ENCODE results near the gene USP6NL.

The USP6NL gene

GRCh38 chr10:11475831-11476434 lies 135.5 kb downstream of the USP6NL start:
- Histone ChIP-seq H3K4me1 (ENCODE audit: control insufficient read depth in 1 of 2, insufficient read depth in 2 of 2, low read length in 2 of 2) (no peaks in the 10 kb centered on the region), H3K9ac (ENCODE audit: low read depth in 1 of 2, low read length in 2 of 2) (no peak overlapping the region), H3K27ac (ENCODE audit: low read depth, low read length) (no peak overlapping the region), H3K4me3 (ENCODE audit: low read depth in 1 of 2, low read length in 2 of 2) (no peak overlapping the region), H3K9me3 (ENCODE audit: control insufficient read depth in 1 of 2, low read length in 2 of 2) (no peaks in the 10 kb centered on the region), H3K27me3 (ENCODE audit: control insufficient read depth in 1 of 2, insufficient read depth in 2 of 2, low read length in 2 of 2) (no peaks in the 10 kb centered on the region), H3K36me3 (ENCODE audit: control insufficient read depth in 1 of 2, insufficient read depth in 2 of 2, low read length in 2 of 2) (peaks cover 2 to 6% of the 10 kb centered on the region in 2 donors)

DNA sequence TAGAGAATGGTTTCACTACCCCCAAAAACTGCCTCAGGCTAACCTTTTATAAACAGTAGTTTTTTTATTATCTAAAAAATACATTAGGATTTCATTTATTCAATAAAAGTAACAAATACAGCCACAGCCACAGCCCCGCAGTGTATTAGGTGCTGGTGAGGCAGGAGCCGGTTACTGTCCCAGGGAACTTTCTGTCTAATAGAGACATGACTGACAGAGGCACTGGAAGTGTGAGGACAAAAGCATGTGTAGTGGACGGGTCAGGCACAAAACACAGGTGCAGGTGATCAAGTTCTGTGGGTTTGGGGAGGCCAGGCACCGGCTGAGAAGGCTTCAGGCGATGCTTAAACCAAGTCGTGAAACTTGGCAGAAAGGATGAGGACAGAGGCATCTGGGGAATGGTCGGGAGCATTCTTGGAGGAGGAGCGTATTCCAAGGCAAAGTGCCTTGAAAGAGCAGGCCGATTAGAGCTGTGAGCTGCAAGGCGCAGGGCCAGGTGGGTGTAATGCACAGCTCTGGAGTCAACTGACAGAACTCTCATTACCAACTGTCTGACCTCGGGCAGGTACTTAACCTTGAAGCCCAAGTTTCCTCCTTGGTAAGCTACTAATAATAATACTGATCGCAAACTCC lies 138.2 kb downstream of the USP6NL start:
- Histone ChIP-seq H3K36me3 (ENCODE audit: control insufficient read depth in 1 of 2, insufficient read depth in 2 of 2, low read length in 2 of 2) (peaks cover 0 to 15% of the 10 kb centered on the region in 2 donors), H3K4me1 (ENCODE audit: control insufficient read depth in 1 of 2, insufficient read depth in 2 of 2, low read length in 2 of 2) (no peaks in the 10 kb centered on the region), H3K27me3 (ENCODE audit: control insufficient read depth in 1 of 2, insufficient read depth in 2 of 2, low read length in 2 of 2) (no peaks in the 10 kb centered on the region), H3K9me3 (ENCODE audit: control insufficient read depth in 1 of 2, low read length in 2 of 2) (no peaks in the 10 kb centered on the region), H3K9ac (ENCODE audit: low read depth in 1 of 2, low read length in 2 of 2) (no peak overlapping the region), H3K27ac (ENCODE audit: low read depth, low read length) (no peak overlapping the region), H3K4me3 (ENCODE audit: low read depth in 1 of 2, low read length in 2 of 2) (no peak overlapping the region)

DNA sequence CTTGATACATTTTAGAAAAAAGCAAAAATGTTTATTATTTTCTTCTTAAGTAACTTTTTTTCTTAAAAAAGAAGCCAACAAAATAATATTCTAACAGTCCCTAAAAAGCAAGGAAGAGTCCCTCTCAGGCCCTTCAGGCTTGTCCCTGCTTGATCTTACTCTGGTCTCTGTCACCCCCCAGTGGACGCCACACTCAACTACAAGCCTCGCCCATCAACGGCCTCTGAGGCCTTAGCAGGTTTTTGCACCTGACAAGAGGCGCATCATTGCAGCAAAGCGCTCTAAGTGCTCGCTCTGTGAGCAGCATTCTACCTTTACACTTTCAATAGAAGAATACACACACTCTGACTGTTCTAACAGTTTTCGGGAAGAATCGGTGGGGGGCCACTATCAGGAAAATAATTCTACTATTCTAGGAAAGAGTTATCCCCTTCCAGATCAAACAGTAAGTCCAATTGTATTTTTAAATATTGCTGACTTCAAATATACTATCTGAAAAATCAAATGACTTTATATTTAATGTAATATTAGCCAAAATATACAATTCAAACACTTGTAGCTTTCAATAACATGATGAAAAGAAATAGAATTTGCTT lies 139.2 kb downstream of the USP6NL start:
- H3K9me3 ChIP-seq (ENCODE audit: control insufficient read depth in 1 of 2, low read length in 2 of 2) = no peaks in the 10 kb centered on the region
- no peak overlapping the region for H3K9ac ChIP-seq (ENCODE audit: low read depth in 1 of 2, low read length in 2 of 2)
- no peak overlapping the region for H3K4me3 ChIP-seq (ENCODE audit: low read depth in 1 of 2, low read length in 2 of 2)
- H3K27ac ChIP-seq (ENCODE audit: low read depth, low read length) = no peak overlapping the region
- H3K4me1 ChIP-seq (ENCODE audit: control insufficient read depth in 1 of 2, insufficient read depth in 2 of 2, low read length in 2 of 2) = no peaks in the 10 kb centered on the region
- H3K36me3 ChIP-seq (ENCODE audit: control insufficient read depth in 1 of 2, insufficient read depth in 2 of 2, low read length in 2 of 2) = peaks cover 0 to 17% of the 10 kb centered on the region in 2 donors
- H3K27me3 ChIP-seq (ENCODE audit: control insufficient read depth in 1 of 2, insufficient read depth in 2 of 2, low read length in 2 of 2) = no peaks in the 10 kb centered on the region

- Histone ChIP-seq H3K27ac (ENCODE audit: low read depth, low read length) (no peak overlapping the region), H3K27me3 (ENCODE audit: control insufficient read depth in 1 of 2, insufficient read depth in 2 of 2, low read length in 2 of 2) (no peaks in the 10 kb centered on the region), H3K4me3 (ENCODE audit: low read depth in 1 of 2, low read length in 2 of 2) (no peak overlapping the region), H3K36me3 (ENCODE audit: control insufficient read depth in 1 of 2, insufficient read depth in 2 of 2, low read length in 2 of 2) (peaks cover 0 to 16% of the 10 kb centered on the region in 2 donors), H3K9ac (ENCODE audit: low read depth in 1 of 2, low read length in 2 of 2) (no peak overlapping the region), H3K4me1 (ENCODE audit: control insufficient read depth in 1 of 2, insufficient read depth in 2 of 2, low read length in 2 of 2) (no peaks in the 10 kb centered on the region), H3K9me3 (ENCODE audit: control insufficient read depth in 1 of 2, low read length in 2 of 2) (no peaks in the 10 kb centered on the region)
These were observed 141.7 kb downstream of the USP6NL start for GRCh38 chr10:11469575-11470391.

GRCh38 chr10:11468126-11468742 lies 143.2 kb downstream of the USP6NL start:
- H3K36me3 ChIP-seq (ENCODE audit: control insufficient read depth in 1 of 2, insufficient read depth in 2 of 2, low read length in 2 of 2) = peaks cover 0 to 27% of the 10 kb centered on the region in 2 donors
- H3K9ac ChIP-seq (ENCODE audit: low read depth in 1 of 2, low read length in 2 of 2) = no peak overlapping the region
- H3K27ac ChIP-seq (ENCODE audit: low read depth, low read length) = no peak overlapping the region
- H3K27me3 ChIP-seq (ENCODE audit: control insufficient read depth in 1 of 2, insufficient read depth in 2 of 2, low read length in 2 of 2) = no peaks in the 10 kb centered on the region
- H3K4me3 ChIP-seq (ENCODE audit: low read depth in 1 of 2, low read length in 2 of 2) = no peak overlapping the region
- no peaks in the 10 kb centered on the region for H3K4me1 ChIP-seq (ENCODE audit: control insufficient read depth in 1 of 2, insufficient read depth in 2 of 2, low read length in 2 of 2)
- H3K9me3 ChIP-seq (ENCODE audit: control insufficient read depth in 1 of 2, low read length in 2 of 2) = no peaks in the 10 kb centered on the region

DNA sequence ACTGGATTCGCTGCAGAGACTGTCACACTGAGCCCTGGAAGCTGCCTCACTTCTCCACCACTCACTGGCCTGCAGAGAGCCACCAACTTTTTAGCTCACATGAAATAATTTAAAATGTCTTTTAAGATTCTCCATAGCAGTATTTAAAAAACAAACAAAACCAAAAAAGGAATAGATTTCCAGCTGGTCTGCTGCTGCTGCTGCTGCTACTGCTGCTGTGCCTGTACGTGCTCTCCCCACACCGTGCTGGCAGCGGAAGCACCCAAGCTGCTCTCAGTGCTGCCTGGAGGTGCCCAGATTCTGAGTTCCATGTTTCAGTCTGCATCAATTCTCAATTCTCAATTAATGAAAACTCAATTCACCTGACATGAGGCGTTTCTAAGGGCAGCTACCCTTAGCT lies 146.0 kb downstream of the USP6NL start:
- no peaks in the 10 kb centered on the region for H3K4me1 ChIP-seq (ENCODE audit: control insufficient read depth in 1 of 2, insufficient read depth in 2 of 2, low read length in 2 of 2)
- no peak overlapping the region for H3K27ac ChIP-seq (ENCODE audit: low read depth, low read length)
- H3K9me3 ChIP-seq (ENCODE audit: control insufficient read depth in 1 of 2, low read length in 2 of 2) = no peaks in the 10 kb centered on the region
- no peak overlapping the region for H3K4me3 ChIP-seq (ENCODE audit: low read depth in 1 of 2, low read length in 2 of 2)
- peaks cover 0 to 41% of the 10 kb centered on the region in 2 donors for H3K36me3 ChIP-seq (ENCODE audit: control insufficient read depth in 1 of 2, insufficient read depth in 2 of 2, low read length in 2 of 2)
- no peak overlapping the region for H3K9ac ChIP-seq (ENCODE audit: low read depth in 1 of 2, low read length in 2 of 2)
- no peaks in the 10 kb centered on the region for H3K27me3 ChIP-seq (ENCODE audit: control insufficient read depth in 1 of 2, insufficient read depth in 2 of 2, low read length in 2 of 2)

GRCh38 chr10:11463111-11463510 lies 148.3 kb downstream of the USP6NL start:
- Histone ChIP-seq H3K27ac (ENCODE audit: low read depth, low read length) (no peak overlapping the region), H3K36me3 (ENCODE audit: control insufficient read depth in 1 of 2, insufficient read depth in 2 of 2, low read length in 2 of 2) (peaks cover 0 to 36% of the 10 kb centered on the region in 2 donors), H3K4me3 (ENCODE audit: low read depth in 1 of 2, low read length in 2 of 2) (no peak overlapping the region), H3K9me3 (ENCODE audit: control insufficient read depth in 1 of 2, low read length in 2 of 2) (no peaks in the 10 kb centered on the region), H3K4me1 (ENCODE audit: control insufficient read depth in 1 of 2, insufficient read depth in 2 of 2, low read length in 2 of 2) (no peaks in the 10 kb centered on the region), H3K9ac (ENCODE audit: low read depth in 1 of 2, low read length in 2 of 2) (no peak overlapping the region), H3K27me3 (ENCODE audit: control insufficient read depth in 1 of 2, insufficient read depth in 2 of 2, low read length in 2 of 2) (no peaks in the 10 kb centered on the region)

GRCh38 chr10:11462071-11462470 lies 149.4 kb downstream of the USP6NL start:
- H3K27me3 ChIP-seq (ENCODE audit: control insufficient read depth in 1 of 2, insufficient read depth in 2 of 2, low read length in 2 of 2) = no peaks in the 10 kb centered on the region
- no peak overlapping the region for H3K4me3 ChIP-seq (ENCODE audit: low read depth in 1 of 2, low read length in 2 of 2)
- peaks cover 0 to 35% of the 10 kb centered on the region in 2 donors for H3K36me3 ChIP-seq (ENCODE audit: control insufficient read depth in 1 of 2, insufficient read depth in 2 of 2, low read length in 2 of 2)
- H3K4me1 ChIP-seq (ENCODE audit: control insufficient read depth in 1 of 2, insufficient read depth in 2 of 2, low read length in 2 of 2) = no peaks in the 10 kb centered on the region
- H3K9me3 ChIP-seq (ENCODE audit: control insufficient read depth in 1 of 2, low read length in 2 of 2) = no peaks in the 10 kb centered on the region
- H3K27ac ChIP-seq (ENCODE audit: low read depth, low read length) = no peak overlapping the region
- no peak overlapping the region for H3K9ac ChIP-seq (ENCODE audit: low read depth in 1 of 2, low read length in 2 of 2)

GRCh38 chr10:11457336-11457735 lies 154.1 kb downstream of the USP6NL start:
- Histone ChIP-seq H3K36me3 (ENCODE audit: control insufficient read depth in 1 of 2, insufficient read depth in 2 of 2, low read length in 2 of 2) (peaks cover 0 to 11% of the 10 kb centered on the region in 2 donors), H3K9me3 (ENCODE audit: control insufficient read depth in 1 of 2, low read length in 2 of 2) (no peaks in the 10 kb centered on the region), H3K9ac (ENCODE audit: low read depth in 1 of 2, low read length in 2 of 2) (no peak overlapping the region), H3K27me3 (ENCODE audit: control insufficient read depth in 1 of 2, insufficient read depth in 2 of 2, low read length in 2 of 2) (no peaks in the 10 kb centered on the region), H3K27ac (ENCODE audit: low read depth, low read length) (no peak overlapping the region), H3K4me1 (ENCODE audit: control insufficient read depth in 1 of 2, insufficient read depth in 2 of 2, low read length in 2 of 2) (no peaks in the 10 kb centered on the region), H3K4me3 (ENCODE audit: low read depth in 1 of 2, low read length in 2 of 2) (no peak overlapping the region)
